ENCODE results near the gene COL11A2. TPM values are rescaled to one million over a fixed set of nuclear protein-coding genes. Genes with fewer than 3 reads are reported as not detected.
"Not testable (repeated sequence)": the region's sequence is repeated elsewhere in the genome, so short reads cannot be mapped to it uniquely, and the experiment has no call there.

The COL11A2 gene
- total RNA-seq = under 1 TPM; 0.16 to 0.30 (median 0.28) TPM

- no peak for DNase-seq (ENCODE audit: low spot score in 2 of 2)
- H3K4me3 ChIP-seq (ENCODE audit: low read depth, poor library complexity, severe bottlenecking) = no peak within 1 kb of the TSS
- TF ChIP-seq CTCF (IDR thresholded peaks at IDR 0.05) (no peak), POLR2A (IDR thresholded peaks at IDR 0.05) (no peak)
- intact Hi-C loops (cut with DNase I; ENCODE audit: low total_unique reads) = no loop called here
- 11 to 14% methylated on average over 7 to 18 of the region's 35 CpGs for WGBS, 2 donors
Observed at GRCh38 chr6:33192105-33192646, at the start of gene COL11A2. Gene COL11A2, minus strand, starts transcription at chr6:33192467. Its CDS starts 227 bp downstream, at chr6:33192240.

GRCh38 chr6:33241968-33242367, 49.7 kb upstream of the COL11A2 start:
- no peak overlapping the region for H3K4me3 ChIP-seq (ENCODE audit: low read depth, poor library complexity, severe bottlenecking)
- intact Hi-C loops (cut with DNase I; ENCODE audit: low total_unique reads) = loop anchor here (10.0 kb wide), 1 partner anchor 227 kb away; no protein-coding TSS in a partner anchor
- TF ChIP-seq POLR2A (IDR thresholded peaks at IDR 0.05) (no peak), CTCF (IDR thresholded peaks at IDR 0.05) (no peak)
- DNase-seq (ENCODE audit: low spot score in 2 of 2) = no peak
- WGBS, 2 donors = 60 to 61% methylated on average over 3 of the region's 3 CpGs

DNA sequence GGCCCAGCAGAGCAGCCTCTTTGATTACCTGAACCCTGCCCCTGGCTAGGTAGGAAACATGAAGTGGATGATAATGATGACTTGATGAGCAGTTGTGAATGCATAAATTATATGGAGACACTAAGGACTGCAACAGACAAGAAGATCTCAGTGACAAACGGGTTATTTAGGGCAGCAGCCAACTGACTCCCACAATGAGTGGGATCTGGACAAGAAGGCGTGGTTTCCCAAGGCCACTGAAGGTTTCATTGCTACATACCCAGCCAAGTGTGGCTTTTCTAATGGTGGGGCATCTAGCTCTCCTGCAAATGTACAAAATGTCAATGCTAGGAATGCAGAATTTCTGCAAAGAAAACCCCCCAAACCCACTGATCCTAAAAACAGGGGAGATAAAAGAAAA, 45.5 kb upstream of the COL11A2 start:
- H3K4me3 ChIP-seq (ENCODE audit: low read depth, poor library complexity, severe bottlenecking) = no peak overlapping the region
- intact Hi-C loops (cut with DNase I; ENCODE audit: low total_unique reads) = loop anchor here (2.0 kb wide), 1 partner anchor 195 kb away; no protein-coding TSS in a partner anchor
- peak in 1 of 2 donors; percentile 7 for DNase-seq (ENCODE audit: low spot score in 2 of 2)
- TF ChIP-seq POLR2A (IDR thresholded peaks at IDR 0.05) = no peak
- TF ChIP-seq CTCF (IDR thresholded peaks at IDR 0.05) = no peak
- 52 to 71% methylated on average over 2 of the region's 2 CpGs for WGBS, 2 donors

GRCh38 chr6:33236852-33237251, 44.6 kb upstream of the COL11A2 start:
- intact Hi-C loops (cut with DNase I; ENCODE audit: low total_unique reads) = no loop called here
- no peak for DNase-seq (ENCODE audit: low spot score in 2 of 2)
- TF ChIP-seq POLR2A (IDR thresholded peaks at IDR 0.05) (no peak), CTCF (IDR thresholded peaks at IDR 0.05) (no peak)
- no peak overlapping the region for H3K4me3 ChIP-seq (ENCODE audit: low read depth, poor library complexity, severe bottlenecking)
- WGBS, 2 donors = 85 to 87% methylated on average over 6 of the region's 6 CpGs

- H3K4me3 ChIP-seq (ENCODE audit: low read depth, poor library complexity, severe bottlenecking) = no peak overlapping the region
- intact Hi-C loops (cut with DNase I; ENCODE audit: low total_unique reads) = no loop called here
- no peak for DNase-seq (ENCODE audit: low spot score in 2 of 2)
- TF ChIP-seq CTCF (IDR thresholded peaks at IDR 0.05) (no peak), POLR2A (IDR thresholded peaks at IDR 0.05) (no peak)
Observed at GRCh38 chr6:33236328-33236727, 44.1 kb upstream of the COL11A2 start.

DNA sequence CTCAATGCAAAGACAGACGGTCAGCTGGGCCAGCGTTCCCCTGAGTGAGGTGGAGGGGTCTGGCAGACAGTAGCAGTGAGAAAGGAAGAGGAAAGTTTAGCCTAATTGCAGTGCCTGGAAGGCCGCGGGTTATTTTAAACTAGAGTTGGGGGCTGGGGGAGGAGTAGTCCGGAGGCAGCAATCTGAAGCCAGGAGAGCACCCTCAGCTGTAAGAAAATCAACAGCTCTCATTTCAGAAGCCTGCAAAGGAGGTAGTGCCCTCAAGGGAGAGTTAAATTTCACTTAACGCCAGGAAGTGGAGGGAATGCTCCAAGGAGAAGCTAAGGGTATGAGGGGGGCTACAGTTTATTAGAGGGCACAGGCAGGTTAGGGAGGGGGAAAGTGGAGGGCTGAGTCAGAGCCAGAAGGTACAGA, 43.0 kb upstream of the COL11A2 start:
- intact Hi-C loops (cut with DNase I; ENCODE audit: low total_unique reads) = no loop called here
- WGBS, 2 donors = 27 to 31% methylated on average over 6 of the region's 6 CpGs
- no peak overlapping the region for H3K4me3 ChIP-seq (ENCODE audit: low read depth, poor library complexity, severe bottlenecking)
- DNase-seq (ENCODE audit: low spot score in 2 of 2) = peak in 1 of 2 donors; percentile 57
- TF ChIP-seq POLR2A (IDR thresholded peaks at IDR 0.05) (no peak), CTCF (IDR thresholded peaks at IDR 0.05) (no peak)

DNA sequence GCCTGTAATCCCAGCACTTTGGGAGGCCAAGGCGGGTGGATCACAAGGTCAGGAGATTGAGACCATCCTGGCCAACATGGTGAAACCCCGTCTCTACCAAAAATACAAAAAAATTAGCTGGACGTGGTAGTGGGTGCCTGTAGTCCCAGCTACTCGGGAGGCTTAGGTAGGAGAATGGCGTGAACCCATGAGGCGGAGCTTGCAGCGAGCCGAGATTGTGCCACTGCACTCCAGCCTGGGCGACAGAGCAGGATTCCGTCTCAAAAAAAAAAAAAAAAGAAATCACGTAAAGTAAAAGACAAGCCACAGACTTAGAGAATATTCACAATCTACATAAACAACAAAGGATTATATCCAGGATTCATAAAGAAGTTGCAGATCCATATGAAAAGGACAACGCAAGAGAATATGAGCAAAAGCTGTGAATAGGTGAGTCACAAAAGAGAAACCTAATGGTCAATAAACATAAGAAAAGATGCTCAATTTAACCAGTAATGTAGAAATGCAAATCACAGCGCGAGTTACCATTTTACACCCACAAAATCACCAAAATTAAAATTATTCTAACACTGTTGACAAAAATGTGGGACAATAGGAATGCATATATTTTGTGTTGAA, 34.3 kb upstream of the COL11A2 start:
- intact Hi-C loops (cut with DNase I; ENCODE audit: low total_unique reads); H3K4me3 ChIP-seq (ENCODE audit: low read depth, poor library complexity, severe bottlenecking): not testable (repeated sequence)
- 43 to 44% methylated on average over 14 of the region's 14 CpGs for WGBS, 2 donors
- peak in 1 of 2 donors; percentile 18 for DNase-seq (ENCODE audit: low spot score in 2 of 2)

Measured in lower leg skin (tissue), 4 donors.